OCI-M2 (cell line): Measurements from ENCODE around the gene GALE.

ENCODE experiments used
- DNase-seq: peaks from one replicate; lab custom pipeline; 2025; ENCODE audit not compliant: unreplicated experiment; lab: John Stamatoyannopoulos, UW

The GALE gene

DNA sequence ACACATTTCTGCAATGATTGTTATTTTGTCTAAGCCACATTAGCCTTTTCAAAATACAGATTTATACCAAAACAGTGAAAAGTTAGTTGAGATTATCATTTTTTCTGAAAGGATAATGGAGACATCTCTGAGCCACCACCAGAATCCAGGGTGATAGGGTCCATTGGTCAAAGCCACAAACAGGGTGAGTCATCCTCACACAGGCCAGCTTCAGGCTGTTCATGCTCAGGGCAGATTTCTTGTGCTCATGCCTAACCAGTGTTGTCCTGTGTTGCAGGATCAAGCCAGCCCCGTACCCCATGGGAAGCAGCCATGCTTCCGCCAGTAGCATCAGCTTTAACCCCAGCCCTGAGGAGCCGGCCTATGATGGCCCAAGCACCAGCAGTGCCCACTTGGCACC lies 43.9 kb downstream of the GALE start:
- no peak for DNase-seq

- no peak for DNase-seq
Measured at GRCh38 chr1:23752909-23753308, 47.6 kb downstream of the GALE start.

- no peak for DNase-seq
Measured at GRCh38 chr1:23751815-23752200, 48.7 kb downstream of the GALE start.

DNA sequence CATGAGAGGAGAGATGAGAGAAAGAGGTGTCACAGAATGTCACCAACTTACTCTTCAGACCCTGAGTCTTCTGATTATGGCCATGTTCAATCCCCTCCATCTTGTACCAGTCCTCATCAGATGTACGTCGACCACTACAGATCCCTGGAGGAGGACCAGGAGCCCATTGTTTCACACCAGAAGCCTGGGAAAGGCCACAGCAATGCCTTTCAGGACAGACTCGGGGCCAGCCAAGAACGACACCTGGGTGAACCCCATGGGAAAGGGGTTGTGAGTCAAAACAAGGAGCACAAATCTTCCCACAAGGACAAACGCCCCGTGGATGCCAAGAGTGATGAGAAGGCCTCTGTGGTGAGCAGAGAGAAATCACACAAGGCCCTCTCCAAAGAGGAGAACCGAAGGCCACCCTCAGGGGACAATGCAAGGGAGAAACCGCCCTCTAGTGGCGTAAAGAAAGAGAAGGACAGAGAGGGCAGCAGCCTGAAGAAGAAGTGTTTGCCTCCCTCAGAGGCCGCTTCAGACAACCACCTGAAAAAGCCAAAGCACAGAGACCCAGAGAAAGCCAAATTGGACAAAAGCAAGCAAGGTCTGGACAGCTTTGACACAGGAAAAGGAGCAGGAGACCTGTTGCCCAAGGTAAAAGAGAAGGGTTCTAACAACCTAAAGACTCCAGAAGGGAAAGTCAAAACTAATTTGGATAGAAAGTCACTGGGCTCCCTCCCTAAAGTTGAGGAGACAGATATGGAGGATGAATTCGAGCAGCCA lies 49.3 kb downstream of the GALE start:
- DNase-seq: no peak

GRCh38 chr1:23748016-23748415 lies 52.5 kb downstream of the GALE start:
- no peak for DNase-seq
